Gastroesophageal sphincter (tissue), 3 donors: ENCODE measurements around the gene AKT3.

Source experiments
- EP300 ChIP-seq: sonication (generic); formaldehyde crosslinking; IDR thresholded peaks from one replicate; pipeline ENCODE4 v1.6.1; 2017; ENCODE audit warnings: antibody characterized with exemption, mild to moderate bottlenecking
- POLR2A ChIP-seq, 2 donors: fragments of 450-650 bp; IDR thresholded peaks; one replicate each; pipeline ENCODE4 v1.6.1; 2017; ENCODE audit warnings: antibody characterized with exemption in 2 of 2, mild to moderate bottlenecking in 2 of 2, moderate library complexity in 1 of 2
- POLR2AphosphoS5 ChIP-seq: sonication (generic); formaldehyde crosslinking; IDR thresholded peaks from one replicate; pipeline ENCODE4 v1.6.1; 2017; ENCODE audit warnings: antibody characterized with exemption
- TF ChIP-seq, protein P1 (sequence below), 4 experiments: fragments of 200-600 bp in 2 of 4; fragments of 450-650 bp in 2 of 4; sonication (generic) in 1 of 4; IDR thresholded peaks; one replicate each; pipeline ENCODE4 v1.5.1; 2017 to 2019; ENCODE audit warnings: antibody characterized with exemption in 4 of 4, mild to moderate bottlenecking in 2 of 4, moderate library complexity in 2 of 4

- TF ChIP-seq EP300 = no peak
- TF ChIP-seq POLR2A (IDR thresholded peaks at IDR 0.05) = no peak
- TF ChIP-seq, protein P1, sequence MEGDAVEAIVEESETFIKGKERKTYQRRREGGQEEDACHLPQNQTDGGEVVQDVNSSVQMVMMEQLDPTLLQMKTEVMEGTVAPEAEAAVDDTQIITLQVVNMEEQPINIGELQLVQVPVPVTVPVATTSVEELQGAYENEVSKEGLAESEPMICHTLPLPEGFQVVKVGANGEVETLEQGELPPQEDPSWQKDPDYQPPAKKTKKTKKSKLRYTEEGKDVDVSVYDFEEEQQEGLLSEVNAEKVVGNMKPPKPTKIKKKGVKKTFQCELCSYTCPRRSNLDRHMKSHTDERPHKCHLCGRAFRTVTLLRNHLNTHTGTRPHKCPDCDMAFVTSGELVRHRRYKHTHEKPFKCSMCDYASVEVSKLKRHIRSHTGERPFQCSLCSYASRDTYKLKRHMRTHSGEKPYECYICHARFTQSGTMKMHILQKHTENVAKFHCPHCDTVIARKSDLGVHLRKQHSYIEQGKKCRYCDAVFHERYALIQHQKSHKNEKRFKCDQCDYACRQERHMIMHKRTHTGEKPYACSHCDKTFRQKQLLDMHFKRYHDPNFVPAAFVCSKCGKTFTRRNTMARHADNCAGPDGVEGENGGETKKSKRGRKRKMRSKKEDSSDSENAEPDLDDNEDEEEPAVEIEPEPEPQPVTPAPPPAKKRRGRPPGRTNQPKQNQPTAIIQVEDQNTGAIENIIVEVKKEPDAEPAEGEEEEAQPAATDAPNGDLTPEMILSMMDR (IDR thresholded peaks at IDR 0.05) = no peak
- no peak for TF ChIP-seq POLR2AphosphoS5
Observed at GRCh38 chr1:243844186-243844585, 5.9 kb downstream of the AKT3 start.
